Neural cell (in vitro differentiated cells): ENCODE data around the gene FAM124A. TPM values are rescaled to one million over a fixed set of nuclear protein-coding genes. Genes with fewer than 3 reads are reported as not detected.

Source experiments
- H2AFZ ChIP-seq: fragments of 200-600, 300-800 bp; sonication (generic), shearing (Covaris generic); 2 replicates; pipeline ENCODE4 v1.6.0; 2014; ENCODE audit warnings: low read depth, mild to moderate bottlenecking, antibody characterized with exemption, low read length, moderate library complexity
- H3F3A ChIP-seq: fragments of 200-600 bp; shearing (Covaris generic); 2 replicates; pipeline ENCODE4 v1.6.1; 2016; ENCODE audit warnings: mild to moderate bottlenecking, moderate library complexity, mixed read lengths, antibody characterized with exemption, low read length; ENCODE audit not compliant: insufficient read depth, poor library complexity, severe bottlenecking
- H3K27ac ChIP-seq: fragments of 200-600, 300-800 bp; sonication (generic), shearing (Covaris generic); 2 replicates; pipeline ENCODE4 v1.5.1; 2014; ENCODE audit warnings: mild to moderate bottlenecking, low read length, moderate library complexity
- H3K27me3 ChIP-seq: fragments of 300-800, 200-600 bp; sonication (generic), shearing (Covaris generic); 2 replicates; pipeline ENCODE4 v1.6.0; 2014; ENCODE audit warnings: mild to moderate bottlenecking, low read depth, low read length, moderate library complexity; ENCODE audit not compliant: insufficient read depth
- H3K36me3 ChIP-seq: fragments of 300-800, 200-600 bp; sonication (generic), shearing (Covaris generic); 2 replicates; pipeline ENCODE4 v1.5.1; 2014; ENCODE audit warnings: mild to moderate bottlenecking, antibody characterized with exemption, low read length, moderate library complexity; ENCODE audit not compliant: insufficient read depth
- H3K4me2 ChIP-seq: fragments of 300-800, 200-600 bp; sonication (generic), shearing (Covaris generic); 2 replicates; pipeline ENCODE4 v1.6.0; 2014; ENCODE audit warnings: mild to moderate bottlenecking, low read length
- H3K4me3 ChIP-seq: fragments of 300-800, 200-600 bp; sonication (generic), shearing (Covaris generic); 2 replicates; pipeline ENCODE4 v1.5.1; 2014; ENCODE audit warnings: mild to moderate bottlenecking, low read length, moderate library complexity
- H3K79me2 ChIP-seq: fragments of 200-600 bp; shearing (Covaris generic); replicated peaks from 2 replicates; pipeline ENCODE4 v1.6.0; 2014; ENCODE audit warnings: mild to moderate bottlenecking, low read length, moderate library complexity; ENCODE audit not compliant: insufficient read depth
- H3K9ac ChIP-seq: fragments of 300-800, 200-600 bp; sonication (generic), shearing (Covaris generic); 2 replicates; pipeline ENCODE4 v1.6.1; 2016; ENCODE audit warnings: mild to moderate bottlenecking, low read length, mixed read lengths
- H3K9me2 ChIP-seq: fragments of 200-600 bp; shearing (Covaris generic); 2 replicates; pipeline ENCODE4 v1.6.1; 2016; ENCODE audit warnings: mild to moderate bottlenecking, low read length, mixed read lengths; ENCODE audit not compliant: insufficient read depth
- H3K9me3 ChIP-seq: fragments of 200-600, 300-800 bp; sonication (generic), shearing (Covaris generic); 2 replicates; pipeline ENCODE4 v1.6.1; 2016; ENCODE audit warnings: mild to moderate bottlenecking, mixed run types, low read length, moderate library complexity, mixed read lengths
- H4K20me1 ChIP-seq: fragments of 200-600 bp; shearing (Covaris generic); 2 replicates; pipeline ENCODE4 v1.6.1; 2016; ENCODE audit warnings: mild to moderate bottlenecking, mixed run types; ENCODE audit not compliant: insufficient read depth
- CTCF ChIP-seq: fragments of 450-650 bp; IDR thresholded peaks from 2 replicates; pipeline ENCODE4 v1.5.1; 2014; ENCODE audit warnings: antibody characterized with exemption, mild to moderate bottlenecking, moderate library complexity; ENCODE audit not compliant: poor library complexity, severe bottlenecking
- EP300 ChIP-seq: fragments of 450-650 bp; conservative IDR thresholded peaks from 2 replicates; pipeline ENCODE4 v1.6.1; 2014; ENCODE audit warnings: antibody characterized with exemption, mild to moderate bottlenecking, moderate library complexity; ENCODE audit not compliant: poor library complexity, severe bottlenecking
- EZH2 ChIP-seq: fragments of 200-600, 300-800 bp; shearing (Covaris generic), sonication (generic); IDR thresholded peaks from 2 replicates; pipeline ENCODE4 v1.6.1; 2014; ENCODE audit warnings: antibody characterized with exemption, low read length, borderline replicate concordance, mild to moderate bottlenecking; ENCODE audit not compliant: insufficient read depth, poor library complexity, severe bottlenecking
- MXI1 ChIP-seq: fragments of 450-650 bp; conservative IDR thresholded peaks from 2 replicates; pipeline ENCODE4 v1.6.1; 2014; ENCODE audit warnings: antibody characterized with exemption, mild to moderate bottlenecking; ENCODE audit not compliant: poor library complexity, severe bottlenecking
- POLR2AphosphoS5 ChIP-seq: IDR thresholded peaks from 2 replicates; pipeline ENCODE4 v1.6.1; 2012
- RAD21 ChIP-seq: fragments of 450-650 bp; conservative IDR thresholded peaks from 2 replicates; pipeline ENCODE4 v1.6.1; 2014; ENCODE audit warnings: antibody characterized with exemption, mild to moderate bottlenecking, moderate library complexity
- REST ChIP-seq: IDR thresholded peaks from 2 replicates; pipeline ENCODE4 v1.6.1; 2012; ENCODE audit warnings: borderline replicate concordance
- SMC3 ChIP-seq: fragments of 450-650 bp; conservative IDR thresholded peaks from 2 replicates; pipeline ENCODE4 v1.6.1; 2014; ENCODE audit warnings: antibody characterized with exemption, mild to moderate bottlenecking, moderate library complexity; ENCODE audit not compliant: poor library complexity
- TAF1 ChIP-seq: IDR thresholded peaks from 2 replicates; pipeline ENCODE4 v1.6.1; 2012; ENCODE audit warnings: low read depth
- polyA plus RNA-seq: library from polyadenylated mRNA; depleted of rRNA; stranded (reverse); fragments of >200 nt; gene quantifications from 2 replicates; pipeline ENCODE4 v1.2.3, GENCODE V29; 2014

FAM124A gene
- polyA plus RNA-seq, 1 donor from 2014 or later: 3.0 TPM

- H3K79me2 ChIP-seq: no peaks in the 10 kb centered on the region
- H3K27ac ChIP-seq: no peak overlapping the region
- H2AFZ ChIP-seq: no peak overlapping the region
- no peaks in the 10 kb centered on the region for H3K9me3 ChIP-seq
- no peaks in the 10 kb centered on the region for H4K20me1 ChIP-seq
- no peaks in the 10 kb centered on the region for H3F3A ChIP-seq
- H3K9me2 ChIP-seq: no peaks in the 10 kb centered on the region
- H3K27me3 ChIP-seq: no peaks in the 10 kb centered on the region
- H3K4me3 ChIP-seq: no peak overlapping the region
- H3K9ac ChIP-seq: no peak overlapping the region
- TF ChIP-seq SMC3 (no peak), TAF1 (no peak), CTCF (no peak), MXI1 (no peak), POLR2AphosphoS5 (no peak), EP300 (no peak), REST (no peak), RAD21 (no peak), EZH2 (no peak)
- no peak overlapping the region for H3K4me2 ChIP-seq
- no peaks in the 10 kb centered on the region for H3K36me3 ChIP-seq
These were observed 46.6 kb upstream of the FAM124A start for GRCh38 chr13:51175639-51176038.

- no peak overlapping the region for H3K27ac ChIP-seq
- no peaks in the 10 kb centered on the region for H3K9me2 ChIP-seq
- no peaks in the 10 kb centered on the region for H3K27me3 ChIP-seq
- H3K9me3 ChIP-seq: no peaks in the 10 kb centered on the region
- H3K4me2 ChIP-seq: no peak overlapping the region
- no peaks in the 10 kb centered on the region for H3F3A ChIP-seq
- no peak overlapping the region for H2AFZ ChIP-seq
- H3K79me2 ChIP-seq: no peaks in the 10 kb centered on the region
- H3K36me3 ChIP-seq: no peaks in the 10 kb centered on the region
- H4K20me1 ChIP-seq: no peaks in the 10 kb centered on the region
- TF ChIP-seq MXI1 (no peak), CTCF (no peak), EP300 (no peak), REST (no peak), POLR2AphosphoS5 (no peak)
- H3K9ac ChIP-seq: no peak overlapping the region
- H3K4me3 ChIP-seq: no peak overlapping the region
These were observed 45.0 kb upstream of the FAM124A start for GRCh38 chr13:51177188-51177587.
